HG03439 (cell line): ENCODE data around the gene SLC22A24.
"Not testable (repeated sequence)": the region's sequence is repeated elsewhere in the genome, so short reads cannot be mapped to it uniquely, and the experiment has no call there.

Experiments
- ATAC-seq: cut with Tn5 transposase; IDR thresholded peaks from one replicate; pipeline ENCODE4 v1.9.1; 2021; ENCODE audit warnings: mild to moderate bottlenecking, moderate library complexity; ENCODE audit not compliant: unreplicated experiment

SLC22A24 gene, protein sequence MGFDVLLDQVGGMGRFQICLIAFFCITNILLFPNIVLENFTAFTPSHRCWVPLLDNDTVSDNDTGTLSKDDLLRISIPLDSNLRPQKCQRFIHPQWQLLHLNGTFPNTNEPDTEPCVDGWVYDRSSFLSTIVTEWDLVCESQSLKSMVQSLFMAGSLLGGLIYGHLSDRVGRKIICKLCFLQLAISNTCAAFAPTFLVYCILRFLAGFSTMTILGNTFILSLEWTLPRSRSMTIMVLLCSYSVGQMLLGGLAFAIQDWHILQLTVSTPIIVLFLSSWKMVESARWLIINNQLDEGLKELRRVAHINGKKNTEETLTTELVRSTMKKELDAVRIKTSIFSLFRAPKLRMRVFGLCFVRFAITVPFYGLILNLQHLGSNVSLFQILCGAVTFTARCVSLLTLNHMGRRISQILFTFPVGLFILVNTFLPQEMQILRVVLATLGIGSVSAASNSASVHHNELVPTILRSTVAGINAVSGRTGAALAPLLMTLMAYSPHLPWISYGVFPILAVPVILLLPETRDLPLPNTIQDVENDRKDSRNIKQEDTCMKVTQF

DNA sequence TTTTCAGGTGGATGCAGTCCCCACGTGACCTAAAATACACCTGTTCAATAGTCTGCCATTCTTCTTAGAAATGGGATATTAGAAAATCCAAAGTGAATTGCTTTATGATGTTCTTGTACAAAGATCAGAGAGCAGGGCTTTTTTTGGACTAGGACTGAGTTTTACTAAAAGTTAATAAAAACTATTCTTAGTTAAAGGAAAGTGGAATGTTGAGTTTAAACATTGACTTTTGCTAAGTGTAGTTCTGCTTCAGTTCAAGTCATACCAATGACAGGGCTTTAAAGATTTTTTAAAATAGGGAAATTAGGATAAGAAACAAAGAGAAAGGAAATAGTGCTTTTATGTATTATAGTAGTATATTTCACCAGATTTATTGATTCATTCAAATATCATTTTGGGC is at the start of gene SLC22A24:
SLC22A24 (minus strand) TSS at position 101 of the 400 bp plus-strand sequence. CDS start 442 bp downstream, outside the sequence.
- ATAC-seq = no peak

DNA sequence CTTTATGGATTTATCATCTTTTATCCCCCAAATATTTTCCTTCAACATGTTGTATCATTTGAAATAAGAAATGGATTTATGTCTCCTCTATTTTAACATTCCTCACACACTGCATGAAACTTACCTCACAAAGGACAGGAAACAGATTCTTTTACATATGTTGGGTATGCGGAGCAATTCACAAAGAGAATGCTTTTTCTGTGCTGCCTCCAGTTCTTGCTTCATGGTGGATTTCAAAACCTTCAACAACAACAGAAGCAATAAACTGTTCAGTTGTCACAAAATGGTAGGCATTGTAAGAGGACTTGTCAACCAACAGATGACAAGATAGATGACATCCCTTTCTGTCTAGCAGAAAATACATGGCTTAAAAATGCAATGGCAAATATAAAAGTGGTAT is 36.5 kb upstream of the SLC22A24 start:
- ATAC-seq = no peak

DNA sequence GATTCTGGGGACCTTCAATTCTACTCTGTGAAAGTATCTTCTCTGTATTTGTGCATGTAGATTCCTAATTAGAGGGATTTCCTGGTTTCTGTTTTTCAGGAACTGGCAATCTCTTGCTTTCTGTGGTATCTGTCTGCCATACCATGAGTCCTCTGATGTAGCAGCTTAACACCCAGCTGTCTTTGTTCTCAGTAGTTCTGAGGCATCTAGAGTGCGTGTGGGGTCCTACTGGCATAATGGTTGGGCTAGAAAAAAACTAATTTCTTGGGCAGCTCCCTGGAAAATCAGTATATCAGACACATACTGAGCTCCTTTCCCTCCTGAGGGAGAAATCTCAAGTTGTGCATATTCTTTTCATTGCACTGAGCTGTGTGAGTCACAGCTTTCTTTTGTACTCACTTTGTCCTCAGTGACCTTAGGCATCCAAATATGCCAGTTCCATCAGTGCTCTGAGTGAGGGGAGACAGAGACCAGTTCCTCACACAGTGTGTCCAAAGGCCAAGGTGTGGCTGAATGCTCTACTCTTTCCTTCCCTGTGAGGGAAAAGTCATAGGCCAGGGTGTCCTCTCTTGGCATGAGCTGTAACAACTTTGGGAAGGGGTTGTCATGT is 35.5 kb upstream of the SLC22A24 start:
- no peak for ATAC-seq

DNA sequence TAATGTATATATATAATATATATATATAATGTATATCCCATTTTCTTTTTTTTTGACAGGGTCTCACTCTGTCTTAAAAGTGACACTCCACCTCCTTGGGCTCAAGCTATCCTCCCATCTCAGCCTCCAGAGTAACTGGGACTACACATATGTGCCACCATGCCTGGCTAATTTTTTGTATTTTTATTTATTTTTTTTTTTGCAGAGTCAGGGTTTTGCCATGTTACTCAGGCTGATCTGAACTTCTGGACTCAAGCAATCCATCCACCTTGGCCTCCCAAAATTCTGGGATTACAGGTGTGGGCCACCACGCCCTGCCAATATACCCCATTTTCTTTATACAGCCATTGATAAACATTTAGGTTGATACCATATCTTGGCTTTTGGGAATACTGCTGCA is 33.9 kb upstream of the SLC22A24 start:
- ATAC-seq = no peak

DNA sequence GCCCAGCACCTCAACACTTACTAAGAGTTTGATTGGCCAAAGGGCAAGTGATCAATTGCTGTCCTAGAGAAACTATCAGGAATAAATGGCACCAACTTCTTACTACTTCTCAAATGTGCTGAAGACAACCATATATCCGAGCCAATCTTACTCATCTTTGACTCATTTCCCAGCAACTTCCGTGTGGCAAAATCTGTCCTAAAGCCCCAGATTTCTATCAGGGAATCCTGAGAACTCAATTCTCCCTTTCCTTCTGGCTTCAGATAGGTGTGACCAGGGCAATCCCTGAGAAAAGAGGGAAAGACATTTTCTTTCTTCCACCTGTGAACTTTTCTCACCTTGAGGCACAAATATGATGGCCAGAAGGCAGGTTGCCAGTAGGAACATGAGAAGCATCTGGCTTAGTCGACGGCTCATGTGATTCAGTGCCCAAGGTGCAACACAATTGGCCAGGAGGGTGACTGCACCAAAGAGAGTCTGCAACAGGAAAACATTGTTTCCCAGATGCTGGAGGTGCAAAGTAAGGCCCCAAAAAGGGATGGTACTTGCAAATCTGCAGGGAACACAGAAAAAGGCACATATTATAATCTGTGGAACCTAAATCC is 21.8 kb upstream of the SLC22A24 start:
- ATAC-seq = no peak

DNA sequence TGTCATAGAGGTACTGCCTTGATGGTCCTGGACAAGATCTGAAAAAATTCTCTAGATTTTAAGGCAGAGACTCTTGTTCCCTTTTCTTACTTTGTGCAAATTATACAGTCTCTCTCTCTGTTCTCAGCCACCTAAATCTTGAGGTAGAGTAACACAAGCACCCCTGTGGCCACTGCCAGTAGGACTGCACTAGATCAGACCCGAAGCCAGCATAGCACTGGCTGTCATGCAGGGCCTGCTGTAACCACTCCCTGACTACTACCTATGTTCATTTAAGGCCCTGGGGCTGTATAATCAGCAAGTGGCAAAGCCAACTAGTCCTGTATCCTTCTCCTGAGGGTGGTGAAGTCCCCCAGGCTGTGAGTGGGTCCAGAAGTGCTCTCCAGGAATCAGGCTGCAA is 11.8 kb upstream of the SLC22A24 start:
- no peak for ATAC-seq

DNA sequence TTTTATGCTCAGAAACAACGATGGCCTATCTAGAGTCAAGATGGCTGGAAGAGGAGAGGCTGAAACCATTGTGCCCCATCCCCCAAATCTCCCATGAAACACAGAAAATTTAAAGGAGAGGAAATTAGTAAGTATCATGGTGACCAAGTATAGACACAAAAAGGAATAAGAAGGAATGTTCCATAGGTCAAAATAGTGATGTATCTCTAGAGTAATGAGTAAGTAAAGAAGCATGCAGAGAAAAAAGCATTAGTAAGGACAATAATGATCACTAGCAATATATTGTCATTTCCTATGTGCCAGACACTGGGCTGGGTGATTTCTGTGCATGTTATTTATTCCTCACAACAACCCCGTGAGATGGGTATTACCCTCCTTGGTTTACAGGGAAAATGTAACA is 2.6 kb upstream of the SLC22A24 start:
- ATAC-seq = no peak

DNA sequence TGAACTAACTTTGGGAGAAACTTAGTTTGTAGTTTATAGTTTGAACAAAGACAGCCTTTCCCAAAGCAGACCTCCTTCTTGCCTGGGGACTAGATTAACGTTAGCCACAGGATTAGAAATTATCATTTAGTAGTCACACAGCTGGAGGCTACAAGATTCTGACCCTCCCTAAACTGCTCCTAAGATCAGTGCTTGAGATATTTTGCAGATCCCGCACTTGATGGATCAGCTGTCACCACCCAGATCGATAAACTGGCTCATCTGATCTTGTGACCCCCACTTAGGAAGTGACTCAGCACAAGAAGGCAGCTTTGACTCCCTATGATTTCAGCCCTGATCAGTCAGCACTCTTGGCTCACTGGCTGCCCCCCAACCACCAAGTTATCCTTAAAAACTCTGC is 1.6 kb downstream of the SLC22A24 start:
- ATAC-seq = no peak

DNA sequence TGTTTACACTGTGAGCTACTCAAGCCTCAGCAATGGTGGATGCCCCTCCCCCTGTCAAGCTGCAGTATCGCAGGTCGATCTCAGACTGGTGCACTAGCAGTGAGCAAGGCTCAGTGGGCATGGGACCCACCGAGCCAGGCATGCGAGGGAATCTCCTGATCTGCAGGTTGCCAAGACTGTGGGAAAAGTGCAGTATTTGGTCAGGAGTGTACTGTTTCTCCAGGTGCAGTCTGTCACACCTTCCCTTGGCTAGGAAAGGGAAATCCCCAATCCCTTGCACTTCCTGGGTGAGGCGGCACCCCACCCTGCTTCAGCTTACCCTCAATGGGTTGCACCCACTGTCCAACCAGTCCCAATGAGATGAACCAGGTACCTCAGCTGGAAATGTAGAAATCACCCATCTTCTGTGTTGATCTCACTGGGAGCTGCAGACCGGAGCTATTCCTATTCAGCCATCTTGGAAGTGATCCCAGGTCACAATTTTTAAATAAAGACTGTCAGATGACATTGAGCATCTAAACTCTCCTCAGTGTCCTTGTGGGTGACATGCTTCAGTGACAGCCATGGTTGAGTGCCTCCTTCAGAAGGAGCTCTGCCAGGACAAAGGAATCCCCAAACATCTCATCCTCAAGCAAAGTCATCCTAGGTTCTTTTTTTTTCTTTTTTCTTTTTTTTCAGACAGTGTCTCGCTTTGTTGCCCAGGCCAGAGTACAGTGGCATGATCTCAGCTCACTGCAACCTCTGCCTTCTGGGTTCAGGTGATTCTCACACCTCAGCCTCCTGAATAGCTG is 10.8 kb downstream of the SLC22A24 start:
- no peak for ATAC-seq

DNA sequence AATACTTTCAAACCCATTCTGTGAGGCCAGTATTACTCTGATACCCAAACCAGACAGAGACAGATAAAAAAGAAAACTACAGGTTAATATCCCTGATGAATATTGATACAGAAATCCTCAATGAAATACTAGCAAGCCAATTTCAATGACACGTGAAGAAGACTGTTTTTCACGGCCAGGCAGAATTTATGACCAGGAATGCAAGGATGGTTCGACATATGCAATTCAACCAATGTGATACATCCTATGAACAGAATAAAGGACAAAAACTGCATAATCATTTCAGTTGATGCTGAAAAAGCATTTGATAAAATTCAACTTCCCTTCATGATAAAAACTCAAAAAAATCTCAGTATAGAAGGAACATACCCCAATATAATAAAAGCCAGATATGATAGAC is 44.5 kb downstream of the SLC22A24 start:
- no peak for ATAC-seq

DNA sequence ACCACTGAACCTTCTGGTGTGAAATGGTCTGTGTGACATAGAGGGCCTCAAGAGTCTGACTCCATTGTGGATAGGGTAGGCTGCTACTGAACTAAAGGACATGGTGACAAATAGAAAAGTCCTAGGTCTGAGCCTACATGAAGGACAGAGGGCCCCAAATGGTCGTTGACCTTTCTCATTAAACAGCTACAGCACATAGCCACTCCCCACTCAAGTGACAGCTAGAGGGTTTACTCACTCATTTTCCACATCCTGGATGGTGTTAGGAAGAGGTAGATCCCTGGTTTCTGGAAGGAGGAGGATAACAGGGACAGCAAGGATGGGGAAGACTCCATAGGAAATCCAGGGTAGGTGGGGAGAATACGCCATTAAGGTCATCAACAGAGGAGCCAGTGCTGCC is 63.3 kb downstream of the SLC22A24 start:
- ATAC-seq = no peak

DNA sequence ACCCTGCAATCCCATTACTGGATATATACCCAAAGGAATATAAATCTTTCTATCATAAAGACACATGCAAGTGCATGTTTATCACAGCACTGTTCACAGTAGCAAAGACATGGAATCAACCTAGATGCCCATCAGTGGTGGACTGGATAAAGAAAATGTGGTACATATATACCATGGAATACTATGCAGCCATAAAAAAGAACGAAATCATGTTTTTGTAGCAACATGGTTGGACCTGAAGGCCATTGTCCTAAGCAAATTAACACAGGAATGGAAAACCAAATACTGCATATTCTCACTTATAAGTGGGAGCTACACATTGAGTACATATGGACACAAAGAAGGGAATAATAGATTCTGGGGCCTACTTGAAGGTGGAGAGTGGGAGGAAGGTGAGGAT is 97.8 kb downstream of the SLC22A24 start:
- ATAC-seq = not testable (repeated sequence)

DNA sequence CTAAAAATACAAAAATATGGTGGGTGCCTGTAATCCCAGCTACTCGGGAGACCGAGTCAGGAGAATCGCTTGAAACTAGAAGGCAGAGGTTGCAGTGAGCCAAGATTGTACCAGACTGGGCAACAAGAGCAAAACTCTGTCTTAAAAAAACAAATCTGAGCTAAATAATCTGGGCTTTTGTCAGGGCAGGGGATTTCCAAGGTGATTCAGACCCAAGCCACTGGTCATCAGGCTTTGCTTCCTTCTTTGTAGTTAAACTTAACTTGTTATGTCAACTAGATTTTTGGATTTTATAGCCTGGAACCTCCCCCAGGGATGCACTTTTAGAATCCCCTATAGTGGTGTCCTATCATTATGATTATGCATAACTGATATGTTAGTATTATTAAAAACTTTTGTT is 101.4 kb downstream of the SLC22A24 start:
- no peak for ATAC-seq

DNA sequence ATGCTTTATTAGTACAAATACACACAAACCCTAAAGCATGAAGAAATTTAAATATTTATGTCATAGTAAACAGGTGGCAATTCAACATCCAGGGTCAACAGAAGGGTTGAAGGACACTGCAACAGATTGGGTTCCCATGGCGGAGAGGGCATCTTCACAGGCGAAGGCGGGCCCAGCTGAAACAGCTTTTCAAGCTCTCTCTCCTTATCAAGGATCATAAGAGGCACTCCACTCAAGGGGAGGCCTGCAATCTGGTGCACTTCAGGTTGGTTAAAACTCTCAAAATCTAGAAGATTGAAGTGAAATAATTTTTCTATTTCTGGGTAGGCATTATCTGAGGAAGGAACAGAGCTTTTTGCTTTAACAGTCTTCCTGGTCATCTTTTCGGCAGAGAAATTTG is 111.6 kb downstream of the SLC22A24 start:
- no peak for ATAC-seq
